GM12891 (cell line): ENCODE measurements around the gene WWC2.

Experiments
- POLR2A ChIP-seq: IDR thresholded peaks from 2 replicates; pipeline ENCODE4 v1.6.1; 2011; ENCODE audit warnings: low read depth, low read length, control low read depth
- POLR2AphosphoS5 ChIP-seq: IDR thresholded peaks from 2 replicates; pipeline ENCODE4 v1.6.1; 2011; ENCODE audit warnings: low read depth, low read length, control low read depth
- SPI1 ChIP-seq: IDR thresholded peaks from 2 replicates; pipeline ENCODE4 v1.6.1; 2011; ENCODE audit warnings: low read depth, low read length, control low read depth
- TAF1 ChIP-seq: IDR thresholded peaks from 2 replicates; pipeline ENCODE4 v1.6.1; 2011; ENCODE audit warnings: low read depth, low read length, control low read depth

DNA sequence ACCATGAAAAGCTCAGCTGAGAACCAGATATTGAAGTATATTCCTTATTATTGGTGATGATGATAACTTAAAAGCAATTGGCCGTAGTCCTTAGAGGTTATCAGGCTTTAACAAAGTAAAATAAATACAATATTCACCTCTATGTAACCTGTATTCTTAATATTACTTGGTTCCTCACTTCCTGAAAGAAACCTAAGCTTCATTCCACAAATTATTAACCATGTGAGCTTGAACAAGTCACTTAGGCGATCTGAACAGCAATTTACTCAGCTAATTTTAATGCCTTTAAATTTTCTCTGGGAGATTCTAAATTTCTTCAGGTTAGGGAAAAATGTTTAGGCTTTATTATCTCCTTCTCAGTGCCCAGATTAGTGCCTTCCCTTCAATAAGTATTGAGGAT, 151.8 kb downstream of the WWC2 start:
- no peak for TF ChIP-seq POLR2AphosphoS5
- no peak for TF ChIP-seq POLR2A
- no peak for TF ChIP-seq TAF1
- TF ChIP-seq SPI1, result no peak
